Inferior parietal cortex (tissue), 1 donor: ENCODE measurements around the gene EVX2.

Experiments used
- DNase-seq: peaks from one replicate; pipeline ENCODE4 v3.0.0-alpha.2; 2016; ENCODE audit errors: extremely low spot score

EVX2 gene

GRCh38 chr2:176096243-176096985 is 12.7 kb upstream of the EVX2 start:
- no peak for DNase-seq

- DNase-seq: no peak
These were observed 11.7 kb upstream of the EVX2 start for GRCh38 chr2:176095421-176095820.

GRCh38 chr2:176094349-176094748 is 10.6 kb upstream of the EVX2 start:
- DNase-seq: no peak

GRCh38 chr2:176093898-176094249 is 10.1 kb upstream of the EVX2 start:
- DNase-seq: no peak

- DNase-seq: no peak
These were observed 9.6 kb upstream of the EVX2 start for GRCh38 chr2:176093145-176093897.

GRCh38 chr2:176092270-176093144 is 8.7 kb upstream of the EVX2 start, which contains the start of gene HOXD13:
TSS of gene HOXD13 (plus strand) at chr2:176092721. CDS start at chr2:176092891, 170 bp downstream.
- no peak for DNase-seq

GRCh38 chr2:176091329-176092258 is 7.8 kb upstream of the EVX2 start:
- no peak for DNase-seq

GRCh38 chr2:176090862-176091261 is 7.1 kb upstream of the EVX2 start:
- no peak for DNase-seq

GRCh38 chr2:176089843-176090395 is 6.2 kb upstream of the EVX2 start:
- DNase-seq: no peak

GRCh38 chr2:176088937-176089842 is 5.4 kb upstream of the EVX2 start:
- DNase-seq: no peak

- no peak for DNase-seq
These were observed 4.5 kb upstream of the EVX2 start for GRCh38 chr2:176088048-176088936.

- no peak for DNase-seq
These were observed 3.7 kb upstream of the EVX2 start for GRCh38 chr2:176087330-176088047.

- peak; percentile 50 for DNase-seq
These were observed 2.4 kb upstream of the EVX2 start for GRCh38 chr2:176085861-176086771.

- no peak for DNase-seq
These were observed 1.5 kb upstream of the EVX2 start for GRCh38 chr2:176085120-176085788.

GRCh38 chr2:176084611-176085119 is 903 bp upstream of the EVX2 start:
- no peak for DNase-seq
